ENCODE data around the gene C10orf90.

C10orf90 gene

DNA sequence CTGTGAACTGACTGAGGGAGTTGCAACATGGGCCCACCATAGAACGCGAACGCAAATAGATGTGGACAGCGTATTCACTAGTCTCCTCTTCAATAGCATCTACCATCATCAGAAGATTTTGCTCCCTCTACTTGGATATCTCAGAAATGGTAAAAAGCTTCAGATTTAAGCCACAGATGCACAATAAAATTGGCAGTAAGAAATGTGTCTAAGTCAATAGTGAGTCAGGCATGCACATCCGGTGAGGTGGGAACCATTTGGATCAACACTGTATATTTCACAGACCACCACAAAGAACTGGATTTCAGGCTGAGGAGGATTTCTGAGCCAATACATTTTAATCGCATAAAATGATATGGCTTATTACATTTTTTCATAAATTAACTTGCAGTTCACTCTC, 170.7 kb downstream of the C10orf90 start:
- FAIRE-seq, result no peak

DNA sequence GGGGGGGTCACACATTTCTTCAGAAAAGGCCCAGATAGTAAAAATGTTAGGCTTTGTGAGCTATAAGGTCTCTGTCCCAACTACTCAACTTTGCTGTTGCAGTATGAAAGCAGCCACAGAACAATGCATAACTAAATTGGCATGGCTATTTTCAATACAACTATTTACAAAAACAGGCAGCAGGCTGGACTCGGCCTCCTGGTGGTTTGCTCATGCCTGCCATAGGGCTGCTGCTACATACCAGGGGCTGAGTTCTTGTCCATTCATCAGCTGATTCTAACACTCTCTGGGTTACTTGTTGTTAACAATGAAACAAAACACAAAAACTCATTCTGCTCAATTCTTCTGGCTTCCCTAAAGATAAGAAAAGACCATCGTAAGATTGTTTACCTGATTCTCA, 172.8 kb downstream of the C10orf90 start:
- no peak for FAIRE-seq

GRCh38 chr10:126496771-126497545, 173.5 kb downstream of the C10orf90 start:
- no peak for FAIRE-seq

DNA sequence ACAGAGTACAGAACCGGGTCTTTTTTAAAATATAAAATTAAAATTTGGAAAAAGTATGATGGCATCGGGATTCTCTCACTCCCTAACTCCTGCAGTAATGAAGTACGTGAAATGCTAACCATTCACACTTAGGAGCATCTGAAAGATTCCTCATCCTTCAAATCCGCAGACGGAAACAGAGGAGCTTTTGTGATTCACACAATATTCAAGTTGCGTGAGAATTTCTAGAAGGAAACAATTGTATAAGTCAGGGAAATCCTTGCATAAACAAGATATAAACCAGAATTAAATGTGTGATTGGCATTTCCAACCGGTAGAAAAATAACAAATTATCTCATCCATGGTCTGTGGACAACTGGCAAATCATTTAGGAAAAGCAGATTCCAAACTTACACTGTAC, 179.0 kb downstream of the C10orf90 start:
- FAIRE-seq, result no peak

GRCh38 chr10:126481181-126481580, 189.3 kb downstream of the C10orf90 start:
- FAIRE-seq, result no peak

- FAIRE-seq, result no peak
Measured at GRCh38 chr10:126480648-126481047, 189.8 kb downstream of the C10orf90 start.

DNA sequence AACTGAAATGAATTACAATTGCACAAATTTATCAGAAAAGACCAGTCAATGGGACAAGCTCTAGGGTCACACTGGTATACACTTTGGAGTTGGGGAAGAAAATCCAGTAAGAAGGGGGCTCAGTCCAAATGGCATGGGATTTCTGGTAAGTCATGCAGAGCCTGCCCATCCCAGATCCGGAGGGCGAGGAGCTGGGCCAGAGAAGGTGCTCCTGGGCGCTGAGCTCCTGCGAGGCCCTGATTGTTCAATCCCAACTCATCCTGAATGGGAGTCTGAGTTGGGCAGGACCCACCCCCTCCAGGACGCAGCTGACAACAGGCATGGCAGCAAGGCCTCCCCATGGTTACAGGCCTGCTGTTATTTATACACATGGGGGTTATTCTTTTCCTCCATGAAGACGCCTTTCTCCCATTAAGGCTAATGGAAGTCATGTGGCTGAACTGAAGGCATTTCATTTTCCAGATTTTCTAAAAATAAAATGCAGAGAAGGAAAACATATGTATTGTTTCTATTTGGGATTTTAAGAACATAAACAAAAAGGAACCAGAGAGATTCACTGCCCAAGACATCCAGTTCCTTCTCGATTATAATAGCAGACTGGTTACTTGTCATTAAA, 191.1 kb downstream of the C10orf90 start:
- FAIRE-seq, result no peak

- FAIRE-seq, result no peak
Measured at GRCh38 chr10:126478546-126478945, 191.9 kb downstream of the C10orf90 start.

DNA sequence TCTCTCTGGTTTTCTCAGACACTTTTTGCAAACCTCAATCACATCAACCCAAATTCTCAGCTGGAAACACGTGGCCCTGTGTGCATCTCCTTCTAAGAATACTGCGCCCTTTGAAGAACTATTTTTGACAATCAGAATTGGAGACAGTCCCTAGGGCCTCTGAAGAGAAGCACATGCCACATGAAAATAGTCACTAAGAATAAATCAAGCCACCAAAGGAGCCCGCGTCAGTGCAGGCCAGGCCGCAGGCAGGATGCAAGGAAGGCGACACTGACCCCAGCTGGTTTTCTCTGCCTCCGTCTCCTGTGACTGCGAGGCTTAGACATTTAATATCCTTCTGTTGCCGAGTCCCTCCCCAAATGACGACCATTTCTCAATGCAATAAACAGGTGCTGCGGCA, 194.2 kb downstream of the C10orf90 start:
- no peak for FAIRE-seq

- FAIRE-seq, result no peak
Measured at GRCh38 chr10:126475074-126475691, 195.3 kb downstream of the C10orf90 start.

GRCh38 chr10:126474031-126474430, 196.5 kb downstream of the C10orf90 start:
- FAIRE-seq, result no peak

DNA sequence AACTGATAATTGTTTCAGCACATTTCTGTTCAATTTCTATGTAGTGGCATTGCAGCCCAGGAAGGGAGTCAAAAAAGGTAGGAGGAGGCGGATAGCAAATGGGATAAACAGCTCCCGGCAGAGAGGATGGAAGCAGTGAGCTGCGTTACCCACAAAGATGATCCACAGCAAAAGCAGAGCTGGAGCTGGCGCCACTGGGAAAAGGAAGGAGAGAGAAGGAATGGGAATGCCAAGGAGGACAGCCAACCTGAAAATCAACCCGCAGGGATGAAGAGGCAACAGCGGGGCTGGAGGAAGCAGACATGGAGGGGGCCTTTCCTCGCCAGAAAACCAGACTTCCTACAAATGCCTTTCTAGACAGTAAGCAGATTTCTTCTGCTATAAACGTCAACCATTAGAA, 199.5 kb downstream of the C10orf90 start:
- FAIRE-seq, result no peak

- no peak for FAIRE-seq
Measured at GRCh38 chr10:126469692-126470091, 200.8 kb downstream of the C10orf90 start.

DNA sequence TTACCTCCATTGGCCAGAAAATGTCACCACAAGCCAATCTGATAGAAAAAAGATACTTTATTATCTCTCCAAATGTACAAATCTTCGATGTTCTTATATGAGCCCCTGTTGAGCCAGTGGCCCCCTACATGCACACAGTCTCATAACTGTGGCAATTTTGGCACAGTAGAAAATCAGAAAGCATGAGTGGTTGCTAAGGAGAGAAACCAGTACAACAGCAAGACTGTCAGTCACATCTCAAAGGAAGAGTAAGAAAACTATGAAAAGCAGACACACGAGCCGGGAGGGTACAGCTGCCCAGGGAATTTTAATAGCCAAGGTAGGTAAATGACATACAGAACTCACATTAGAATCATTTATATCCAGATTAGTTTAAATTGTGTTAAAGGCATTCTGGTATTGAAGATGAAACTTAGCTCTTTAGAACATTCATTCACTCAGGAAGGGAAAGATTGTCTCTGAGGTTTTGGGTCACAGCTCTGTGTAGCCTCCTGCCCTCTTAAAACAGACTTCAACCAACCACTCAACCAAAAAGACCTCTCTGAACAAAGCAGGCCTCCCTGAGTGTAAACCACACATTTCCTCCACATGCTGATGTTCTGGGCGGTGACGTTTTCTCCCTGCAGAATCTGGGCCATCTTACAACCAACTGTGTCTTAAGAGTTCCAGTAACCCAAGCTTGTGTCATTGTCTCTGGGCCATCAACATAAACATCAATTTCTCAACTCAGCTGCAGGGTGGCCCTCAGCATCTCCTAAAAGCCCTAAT, 201.4 kb downstream of the C10orf90 start:
- no peak for FAIRE-seq

DNA sequence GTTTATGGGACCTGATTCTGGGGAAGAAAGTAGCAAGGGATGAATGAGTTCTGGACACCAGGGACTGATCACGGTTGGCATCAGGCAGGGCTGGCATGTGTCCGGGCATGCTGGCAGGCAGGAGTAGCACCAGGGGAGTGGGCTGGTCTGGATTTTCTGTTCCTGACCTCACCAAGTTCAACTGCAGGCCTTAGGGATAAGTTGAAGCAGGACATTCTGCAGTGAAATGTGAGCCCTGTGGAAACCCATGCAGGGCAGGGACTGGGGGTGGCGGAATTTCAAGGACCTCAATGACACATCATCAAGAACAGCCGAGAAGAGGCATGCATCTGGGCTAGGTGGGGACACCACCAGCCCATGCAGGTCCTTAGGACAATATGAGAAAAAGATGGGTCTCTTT, 202.0 kb downstream of the C10orf90 start:
- no peak for FAIRE-seq

DNA sequence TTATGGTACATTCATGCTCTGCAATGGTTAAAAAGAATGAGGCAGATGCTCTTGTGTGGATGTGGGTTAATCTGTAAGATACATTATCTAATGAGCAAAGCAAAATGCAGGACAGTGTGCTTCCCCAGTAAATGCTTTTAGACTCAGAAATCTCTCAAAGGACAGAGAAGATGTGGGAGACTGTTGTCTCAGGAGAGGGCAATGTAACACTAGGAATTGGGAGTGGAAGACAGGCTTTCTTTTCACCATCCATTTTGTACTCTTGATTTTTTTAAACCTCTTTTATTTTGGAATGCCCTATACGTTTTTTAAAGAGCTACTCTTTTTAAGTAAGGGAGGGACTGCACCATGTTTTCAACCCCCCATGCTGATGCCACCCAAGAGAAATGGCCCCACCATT, 204.7 kb downstream of the C10orf90 start:
- no peak for FAIRE-seq

DNA sequence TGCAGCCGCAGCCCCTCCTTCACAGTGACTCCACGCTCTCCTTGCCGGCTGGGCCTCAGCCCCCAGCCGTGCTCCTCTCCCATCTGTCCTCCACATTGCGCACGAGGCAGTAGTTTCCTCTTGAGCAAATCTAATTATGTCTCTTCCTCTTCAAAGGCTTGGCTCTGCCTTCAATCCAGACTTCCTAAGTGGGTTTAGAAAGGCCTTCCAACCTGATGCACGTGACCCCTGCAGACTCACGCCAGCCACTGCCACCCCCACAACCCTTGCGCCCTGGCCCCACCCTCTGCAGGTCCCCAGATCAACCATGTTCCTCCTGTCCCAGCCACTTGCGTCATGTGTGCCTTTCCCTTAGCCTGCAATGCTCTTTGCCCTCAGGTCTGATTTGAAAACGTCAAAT, 207.2 kb downstream of the C10orf90 start:
- no peak for FAIRE-seq

DNA sequence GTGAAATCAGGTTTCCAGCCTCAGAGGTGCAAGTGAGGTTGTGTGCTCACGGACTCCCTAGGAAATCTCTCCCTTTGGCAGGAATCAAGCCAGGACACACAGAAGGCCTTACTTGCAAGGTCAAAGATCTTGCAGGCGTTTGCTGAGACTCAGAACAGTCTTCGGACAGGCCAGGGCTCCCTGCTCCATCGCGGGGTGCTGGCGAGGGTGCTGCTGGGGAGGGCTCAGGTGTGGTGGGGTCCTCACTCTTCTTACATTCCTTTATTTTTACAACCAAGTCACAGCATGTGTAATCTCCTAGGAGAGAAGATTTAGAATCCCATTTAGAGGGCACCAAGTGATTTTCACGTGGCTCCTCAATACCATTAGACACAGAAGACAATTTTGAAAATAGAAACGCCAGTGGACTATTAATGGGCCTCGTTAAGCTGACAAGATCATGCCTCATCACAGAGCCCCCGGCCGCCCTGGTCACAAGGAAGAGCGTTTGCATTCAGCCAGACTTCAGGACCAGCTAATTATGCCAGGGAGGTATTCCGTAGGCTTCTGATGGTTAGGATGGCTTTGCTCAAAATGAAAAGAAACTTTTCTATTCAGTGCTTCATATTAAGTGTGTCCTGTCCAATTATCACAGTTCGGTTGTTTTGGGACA, 209.1 kb downstream of the C10orf90 start:
- FAIRE-seq, result no peak

GRCh38 chr10:126459878-126460481, 210.5 kb downstream of the C10orf90 start:
- FAIRE-seq, result no peak

DNA sequence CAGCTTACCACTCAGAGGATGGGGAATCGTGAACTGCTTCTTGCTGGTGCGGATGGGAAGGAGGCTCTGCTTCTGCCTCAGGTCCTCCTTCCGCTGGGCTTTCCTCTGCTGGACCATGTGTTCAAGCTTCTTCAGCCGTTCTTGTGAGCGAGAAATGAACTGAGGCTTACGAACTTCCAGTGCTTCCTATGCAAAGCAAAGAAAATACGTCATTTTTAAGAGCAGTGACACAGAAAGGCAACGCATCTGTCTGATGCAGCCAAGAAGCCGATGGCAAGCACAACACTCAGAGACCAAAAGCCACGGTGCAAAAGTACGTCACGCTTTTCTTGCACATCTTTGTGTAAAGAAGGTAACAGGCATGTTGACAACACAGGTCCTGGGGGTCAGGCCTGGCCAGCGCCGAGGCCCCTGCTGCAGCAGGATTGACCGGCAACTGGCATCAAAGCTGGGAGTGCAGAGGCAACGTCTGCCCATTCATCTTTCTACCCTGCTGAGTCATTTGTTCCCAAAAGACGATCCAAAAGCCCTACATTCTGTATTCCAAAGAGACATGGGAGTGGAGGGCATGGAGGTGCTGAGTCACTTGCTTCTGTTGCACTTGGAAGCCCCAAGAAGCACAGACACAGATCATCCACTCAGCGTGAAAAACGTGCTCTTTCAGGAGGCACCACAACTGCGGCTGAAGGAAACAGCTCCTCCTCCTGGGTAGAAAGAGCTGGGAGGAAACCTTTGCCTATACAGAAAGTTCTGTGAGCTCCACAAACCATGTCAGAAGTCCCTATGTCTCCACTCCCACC, 211.3 kb downstream of the C10orf90 start:
- no peak for FAIRE-seq

GRCh38 chr10:126458466-126458865, 212.0 kb downstream of the C10orf90 start:
- FAIRE-seq, result no peak

DNA sequence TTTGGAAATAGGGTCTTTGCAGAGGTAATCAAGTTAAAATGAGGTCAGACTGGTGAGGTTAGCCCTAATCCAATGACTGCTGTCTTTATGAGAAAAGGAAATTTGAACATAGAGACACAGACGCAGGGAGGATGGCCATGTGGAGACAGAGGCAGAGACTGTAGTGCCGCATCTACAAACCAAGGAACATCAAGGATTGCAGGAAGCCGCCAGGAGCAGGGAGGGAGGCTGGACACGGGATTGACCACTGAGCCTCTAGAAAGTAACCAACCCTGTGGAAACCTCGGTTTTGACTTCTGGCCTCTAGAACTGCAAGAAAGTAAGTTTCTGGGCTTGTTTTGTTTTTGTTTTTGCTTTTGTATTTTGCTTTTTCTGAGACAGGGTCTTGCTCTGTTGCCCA, 213.9 kb downstream of the C10orf90 start:
- FAIRE-seq, result no peak
